Stomach (tissue), 4 donors: ENCODE results near the gene KIAA1614.

Experiments
- CTCF ChIP-seq, 7 experiments: fragments of 450-650 bp in 4 of 7; fragments of 200-600 bp in 3 of 7; sonication (generic) in 3 of 7; IDR thresholded peaks; one replicate each; pipeline ENCODE4 v1.5.1; 2016 to 2019; ENCODE audit warnings: antibody characterized with exemption in 7 of 7, control low read depth in 2 of 7, mild to moderate bottlenecking in 1 of 7
- EP300 ChIP-seq: sonication (generic); formaldehyde crosslinking; IDR thresholded peaks from one replicate; pipeline ENCODE4 v1.6.1; 2017; ENCODE audit warnings: antibody characterized with exemption
- POLR2A ChIP-seq, 4 donors: fragments of 450-650 bp; IDR thresholded peaks; one replicate each; pipeline ENCODE4 v1.6.1; 2016; ENCODE audit warnings: antibody characterized with exemption in 4 of 4, control low read depth in 2 of 4, mild to moderate bottlenecking in 1 of 4, moderate library complexity in 1 of 4
- POLR2AphosphoS5 ChIP-seq, 3 donors: sonication (generic); formaldehyde crosslinking; IDR thresholded peaks; one replicate each; pipeline ENCODE4 v1.6.1; 2016; ENCODE audit warnings: antibody characterized with exemption in 3 of 3

DNA sequence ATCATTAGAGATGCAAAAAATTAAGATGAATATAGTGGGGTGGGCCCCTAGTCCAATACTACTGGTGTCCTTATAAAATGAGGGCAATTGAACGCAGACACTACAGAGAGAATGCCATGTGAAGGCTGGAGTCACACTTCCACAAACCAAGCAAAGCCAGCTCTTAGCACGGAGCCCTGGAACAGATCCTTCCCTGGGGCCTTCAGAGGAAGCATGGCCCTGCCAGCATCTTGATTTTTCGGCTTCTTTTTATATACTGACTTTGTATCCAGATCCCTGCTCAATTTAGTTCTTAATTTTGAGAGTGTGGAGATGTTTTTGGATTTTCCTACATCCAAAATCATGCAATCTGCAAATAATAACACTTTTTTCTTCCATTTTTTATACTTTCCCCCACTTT, 10.2 kb upstream of the KIAA1614 start:
- TF ChIP-seq CTCF (IDR thresholded peaks at IDR 0.05) = no peak
- TF ChIP-seq POLR2AphosphoS5 (IDR thresholded peaks at IDR 0.05) = no peak
- no peak for TF ChIP-seq POLR2A (IDR thresholded peaks at IDR 0.05)
- no peak for TF ChIP-seq EP300
